Fibroblast of lung (primary cell): ENCODE data around the gene CCNK. TPM values are rescaled to one million over a fixed set of nuclear protein-coding genes. Genes with fewer than 3 reads are reported as not detected.

Experiments
- DNase-seq, 2 donors: peaks; one replicate each; pipeline versions ENCODE4 v3.0.0 to v3.0.0-alpha.2; 2010; ENCODE audit warnings: low read depth in 2 of 2
- H2AFZ ChIP-seq: 2 replicates; pipeline ENCODE4 v1.5.1; 2012; ENCODE audit warnings: low read length, control low read depth, inconsistent platforms
- H3K27ac ChIP-seq: 2 replicates; pipeline ENCODE4 v1.5.1; 2011; ENCODE audit warnings: low read length, control low read depth; ENCODE audit not compliant: insufficient read depth
- H3K27me3 ChIP-seq: 2 replicates; pipeline ENCODE4 v1.5.1; 2011; ENCODE audit warnings: mild to moderate bottlenecking, low read length; ENCODE audit not compliant: control insufficient read depth, insufficient read depth
- H3K36me3 ChIP-seq: 2 replicates; pipeline ENCODE4 v1.5.1; 2011; ENCODE audit warnings: low read length; ENCODE audit not compliant: control insufficient read depth, insufficient read depth
- H3K4me1 ChIP-seq: 2 replicates; pipeline ENCODE4 v1.5.1; 2011; ENCODE audit warnings: low read length; ENCODE audit not compliant: control insufficient read depth, insufficient read depth; ENCODE audit errors: extremely low read depth
- H3K4me2 ChIP-seq: 2 replicates; pipeline ENCODE4 v1.5.1; 2011; ENCODE audit warnings: low read length, control low read depth; ENCODE audit not compliant: insufficient read depth; ENCODE audit errors: extremely low read depth
- H3K4me3 ChIP-seq, 4 experiments: fragments of 200-600 bp in 1 of 4; sonication (generic) in 1 of 4; replicated peaks in 1 of 4; 2 replicates each; pipeline ENCODE4 v1.5.1; 2011 to 2016; ENCODE audit warnings: low read length in 4 of 4, low read depth in 3 of 4, mild to moderate bottlenecking in 3 of 4, control low read depth in 2 of 4, inconsistent platforms in 1 of 4, mixed read lengths in 1 of 4; ENCODE audit not compliant: insufficient read depth in 1 of 4; ENCODE audit errors: control extremely low read depth in 1 of 4
- H3K79me2 ChIP-seq: 2 replicates; pipeline ENCODE4 v1.5.1; 2012; ENCODE audit warnings: mild to moderate bottlenecking, low read length, inconsistent platforms; ENCODE audit not compliant: control insufficient read depth, insufficient read depth
- H3K9ac ChIP-seq: 2 replicates; pipeline ENCODE4 v1.5.1; 2011; ENCODE audit warnings: mild to moderate bottlenecking, low read length, control low read depth; ENCODE audit not compliant: insufficient read depth
- H3K9me3 ChIP-seq: 2 replicates; pipeline ENCODE4 v1.5.1; 2012; ENCODE audit warnings: low read depth, low read length; ENCODE audit not compliant: control insufficient read depth, insufficient read depth
- H4K20me1 ChIP-seq: 2 replicates; pipeline ENCODE4 v1.5.1; 2011; ENCODE audit warnings: low read length; ENCODE audit not compliant: control insufficient read depth, insufficient read depth; ENCODE audit errors: extremely low read depth
- EZH2 ChIP-seq: IDR thresholded peaks from 2 replicates; pipeline ENCODE4 v1.5.1; 2012; ENCODE audit warnings: low read length, control low read depth, mild to moderate bottlenecking; ENCODE audit errors: missing control alignments
- polyA plus RNA-seq, 2 donors: library from polyadenylated mRNA; depleted of rRNA in 1 of 2; stranded (reverse) in 1 of 2; unstranded in 1 of 2; fragments of >200 nt; gene quantifications; 2 replicates each; pipeline ENCODE4 v1.2.1, GENCODE V29; 2011 to 2012; ENCODE audit warnings: missing spikeins in 1 of 2
- total RNA-seq: library from RNA; depleted of rRNA; stranded (reverse); fragments of >200 nt; gene quantifications from 2 replicates; pipeline ENCODE4 v1.2.1, GENCODE V29; 2014
- TF ChIP-seq, protein P1 (sequence below), 2 donors: IDR thresholded peaks in 1 of 2; conservative IDR thresholded peaks in 1 of 2; 1 replicate in 1 of 2; 2 replicates in 1 of 2; pipeline ENCODE4 v1.5.1; 2011 to 2012; ENCODE audit warnings: low read length in 2 of 2, control low read depth in 1 of 2, inconsistent platforms in 1 of 2, low read depth in 1 of 2, mild to moderate bottlenecking in 1 of 2

CCNK gene
- total and polyA plus RNA-seq, 2 donors (not counting 1 experiment from before 2014, with no cell fraction given) = 7.3 to 51.0 TPM

DNA sequence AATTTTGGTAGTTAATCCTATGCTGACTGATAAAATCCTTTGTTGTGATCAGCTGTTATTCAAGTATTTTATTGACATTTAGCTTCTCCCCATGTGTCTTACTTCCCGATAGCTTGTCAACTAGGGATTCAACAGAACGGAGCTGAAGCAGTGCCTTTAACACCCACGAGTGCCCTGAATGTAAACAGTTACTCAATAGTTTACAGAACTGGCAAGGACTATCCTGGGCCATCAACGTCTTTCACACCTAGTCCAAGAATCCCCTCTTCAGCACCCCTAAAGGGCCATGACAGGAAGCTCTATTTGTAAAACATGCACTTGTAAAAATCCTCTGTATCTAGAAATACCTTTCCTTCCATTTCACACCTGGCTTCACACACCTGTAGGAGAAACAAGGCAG lies 45.9 kb upstream of the CCNK start:
- Histone ChIP-seq H3K36me3 (no peaks in the 10 kb centered on the region), H3K4me2 (no peak overlapping the region), H3K4me3 (no peak overlapping the region), H3K27ac (no peak overlapping the region), H4K20me1 (no peaks in the 10 kb centered on the region), H3K9ac (no peak overlapping the region), H3K27me3 (no peaks in the 10 kb centered on the region), H3K4me1 (no peaks in the 10 kb centered on the region), H3K79me2 (no peaks in the 10 kb centered on the region), H3K9me3 (no peaks in the 10 kb centered on the region), H2AFZ (no peak overlapping the region)
- TF ChIP-seq EZH2 = no peak
- TF ChIP-seq, protein P1, sequence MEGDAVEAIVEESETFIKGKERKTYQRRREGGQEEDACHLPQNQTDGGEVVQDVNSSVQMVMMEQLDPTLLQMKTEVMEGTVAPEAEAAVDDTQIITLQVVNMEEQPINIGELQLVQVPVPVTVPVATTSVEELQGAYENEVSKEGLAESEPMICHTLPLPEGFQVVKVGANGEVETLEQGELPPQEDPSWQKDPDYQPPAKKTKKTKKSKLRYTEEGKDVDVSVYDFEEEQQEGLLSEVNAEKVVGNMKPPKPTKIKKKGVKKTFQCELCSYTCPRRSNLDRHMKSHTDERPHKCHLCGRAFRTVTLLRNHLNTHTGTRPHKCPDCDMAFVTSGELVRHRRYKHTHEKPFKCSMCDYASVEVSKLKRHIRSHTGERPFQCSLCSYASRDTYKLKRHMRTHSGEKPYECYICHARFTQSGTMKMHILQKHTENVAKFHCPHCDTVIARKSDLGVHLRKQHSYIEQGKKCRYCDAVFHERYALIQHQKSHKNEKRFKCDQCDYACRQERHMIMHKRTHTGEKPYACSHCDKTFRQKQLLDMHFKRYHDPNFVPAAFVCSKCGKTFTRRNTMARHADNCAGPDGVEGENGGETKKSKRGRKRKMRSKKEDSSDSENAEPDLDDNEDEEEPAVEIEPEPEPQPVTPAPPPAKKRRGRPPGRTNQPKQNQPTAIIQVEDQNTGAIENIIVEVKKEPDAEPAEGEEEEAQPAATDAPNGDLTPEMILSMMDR (conservative IDR thresholded peaks at IDR 0.05 in 1 of 2, IDR thresholded peaks at IDR 0.05 in 1 of 2; ENCODE audit: low read depth in 1 of 2, low read length in 2 of 2) = no peak
- no peak for DNase-seq

DNA sequence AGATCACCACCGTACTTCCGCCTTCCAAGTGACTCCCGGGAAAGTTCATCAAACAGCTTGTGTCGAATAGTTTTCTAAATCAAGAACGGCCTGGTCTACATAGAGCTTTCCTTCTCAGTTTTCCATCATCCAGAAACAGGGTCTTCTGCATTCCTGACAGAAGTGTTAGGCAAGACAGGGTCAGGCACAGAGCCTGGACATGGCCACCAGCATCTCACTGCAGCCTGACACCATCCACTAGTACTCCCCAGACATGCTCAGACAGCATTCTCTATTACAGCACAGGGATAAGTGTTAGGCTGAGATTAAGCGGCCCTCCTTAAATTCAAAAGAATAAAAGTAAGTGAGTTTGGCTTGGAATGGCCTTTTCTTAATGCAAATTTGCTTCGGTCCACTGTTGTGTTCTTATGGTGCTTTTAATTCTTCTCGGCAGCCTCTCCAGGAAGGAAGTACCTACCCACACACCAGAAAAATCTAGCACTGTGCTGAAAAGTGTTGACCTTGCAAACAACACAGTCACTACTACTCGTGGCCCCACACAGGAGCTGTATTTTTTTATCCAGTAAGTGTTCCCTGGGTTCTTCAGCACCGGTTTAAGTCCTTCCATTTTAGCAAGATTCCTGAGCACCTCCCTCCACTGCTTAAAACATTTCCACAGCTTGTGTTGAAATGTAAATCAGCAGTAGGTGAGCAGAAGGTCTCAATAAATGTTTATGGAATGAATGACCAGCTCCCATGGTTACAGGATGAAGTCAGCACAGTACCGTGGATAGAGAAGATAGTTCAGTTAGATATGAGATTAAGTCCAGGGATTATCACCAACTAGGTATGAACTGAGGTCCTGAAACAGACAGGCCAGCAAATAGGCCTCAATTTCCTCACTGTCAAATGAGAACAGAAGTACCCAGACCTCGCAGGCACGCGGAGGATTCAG lies 44.7 kb upstream of the CCNK start:
- Histone ChIP-seq H3K36me3 (no peaks in the 10 kb centered on the region), H3K4me2 (no peak overlapping the region), H3K27ac (no peak overlapping the region), H3K4me1 (no peaks in the 10 kb centered on the region), H3K79me2 (no peaks in the 10 kb centered on the region), H3K27me3 (no peaks in the 10 kb centered on the region), H4K20me1 (no peaks in the 10 kb centered on the region), H3K4me3 (no peak overlapping the region), H3K9me3 (no peaks in the 10 kb centered on the region), H2AFZ (no peak overlapping the region), H3K9ac (no peak overlapping the region)
- peak in 1 of 2 donors; percentile 63 for DNase-seq
- TF ChIP-seq, protein P1 (conservative IDR thresholded peaks at IDR 0.05 in 1 of 2, IDR thresholded peaks at IDR 0.05 in 1 of 2; ENCODE audit: low read depth in 1 of 2, low read length in 2 of 2) = no peak
- no peak for TF ChIP-seq EZH2

DNA sequence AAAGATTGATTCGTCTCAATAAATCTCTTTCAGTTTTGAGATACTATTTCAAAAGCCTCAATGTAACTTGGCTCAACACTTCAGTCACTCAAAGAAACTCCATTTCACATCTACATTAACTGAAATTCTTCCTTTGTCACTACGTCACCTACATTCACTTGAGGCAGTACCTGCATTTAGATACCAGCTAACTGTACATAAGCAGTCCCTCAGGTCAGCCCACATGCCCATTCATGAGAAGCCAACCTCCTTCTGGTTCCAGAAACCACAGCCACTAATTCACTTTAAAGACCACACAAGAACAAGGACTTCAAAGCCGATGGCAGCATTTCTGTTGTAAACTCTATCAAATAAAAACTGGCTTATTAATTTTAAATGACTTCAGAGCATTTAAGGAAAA lies 43.5 kb upstream of the CCNK start:
- DNase-seq = no peak
- no peaks in the 10 kb centered on the region for H3K79me2 ChIP-seq
- H3K4me1 ChIP-seq = no peaks in the 10 kb centered on the region
- no peaks in the 10 kb centered on the region for H3K27me3 ChIP-seq
- H3K4me2 ChIP-seq = no peak overlapping the region
- no peaks in the 10 kb centered on the region for H3K36me3 ChIP-seq
- no peak overlapping the region for H3K4me3 ChIP-seq
- H3K9ac ChIP-seq = no peak overlapping the region
- no peaks in the 10 kb centered on the region for H4K20me1 ChIP-seq
- no peak overlapping the region for H3K27ac ChIP-seq
- H2AFZ ChIP-seq = no peak overlapping the region
- no peaks in the 10 kb centered on the region for H3K9me3 ChIP-seq
- TF ChIP-seq, protein P1 (conservative IDR thresholded peaks at IDR 0.05 in 1 of 2, IDR thresholded peaks at IDR 0.05 in 1 of 2; ENCODE audit: low read depth in 1 of 2, low read length in 2 of 2) = no peak
- no peak for TF ChIP-seq EZH2
